ENCODE measurements around the gene TARS1. TPM values are rescaled to one million over a fixed set of nuclear protein-coding genes. Genes with fewer than 3 reads are reported as not detected.

The TARS1 gene
- total RNA-seq, 1 donor from 2014 or later = 407 TPM

- no peak overlapping the region for H3K4me3 ChIP-seq (ENCODE audit: low read depth, low read length)
- H3K36me3 ChIP-seq (ENCODE audit: control insufficient read depth, insufficient read depth, low read length) = no peaks in the 10 kb centered on the region
- TF ChIP-seq, protein P1, sequence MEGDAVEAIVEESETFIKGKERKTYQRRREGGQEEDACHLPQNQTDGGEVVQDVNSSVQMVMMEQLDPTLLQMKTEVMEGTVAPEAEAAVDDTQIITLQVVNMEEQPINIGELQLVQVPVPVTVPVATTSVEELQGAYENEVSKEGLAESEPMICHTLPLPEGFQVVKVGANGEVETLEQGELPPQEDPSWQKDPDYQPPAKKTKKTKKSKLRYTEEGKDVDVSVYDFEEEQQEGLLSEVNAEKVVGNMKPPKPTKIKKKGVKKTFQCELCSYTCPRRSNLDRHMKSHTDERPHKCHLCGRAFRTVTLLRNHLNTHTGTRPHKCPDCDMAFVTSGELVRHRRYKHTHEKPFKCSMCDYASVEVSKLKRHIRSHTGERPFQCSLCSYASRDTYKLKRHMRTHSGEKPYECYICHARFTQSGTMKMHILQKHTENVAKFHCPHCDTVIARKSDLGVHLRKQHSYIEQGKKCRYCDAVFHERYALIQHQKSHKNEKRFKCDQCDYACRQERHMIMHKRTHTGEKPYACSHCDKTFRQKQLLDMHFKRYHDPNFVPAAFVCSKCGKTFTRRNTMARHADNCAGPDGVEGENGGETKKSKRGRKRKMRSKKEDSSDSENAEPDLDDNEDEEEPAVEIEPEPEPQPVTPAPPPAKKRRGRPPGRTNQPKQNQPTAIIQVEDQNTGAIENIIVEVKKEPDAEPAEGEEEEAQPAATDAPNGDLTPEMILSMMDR (IDR thresholded peaks at IDR 0.05; ENCODE audit: insufficient read depth, low read length, severe bottlenecking) = no peak
- H3K27me3 ChIP-seq (ENCODE audit: control insufficient read depth, insufficient read depth, low read length) = no peaks in the 10 kb centered on the region
- DNase-seq (ENCODE audit: low read depth) = no peak
- FAIRE-seq = no peak
Measured at GRCh38 chr5:33490071-33490665, 49.4 kb downstream of the TARS1 start.

- Histone ChIP-seq H3K36me3 (ENCODE audit: control insufficient read depth, insufficient read depth, low read length) (no peaks in the 10 kb centered on the region), H3K4me3 (ENCODE audit: low read depth, low read length) (no peak overlapping the region), H3K27me3 (ENCODE audit: control insufficient read depth, insufficient read depth, low read length) (no peaks in the 10 kb centered on the region)
- TF ChIP-seq, protein P1 (IDR thresholded peaks at IDR 0.05; ENCODE audit: insufficient read depth, low read length, severe bottlenecking) = no peak
- FAIRE-seq = no peak
- DNase-seq (ENCODE audit: low read depth) = no peak
Measured at GRCh38 chr5:33491941-33492340, 51.2 kb downstream of the TARS1 start.

DNA sequence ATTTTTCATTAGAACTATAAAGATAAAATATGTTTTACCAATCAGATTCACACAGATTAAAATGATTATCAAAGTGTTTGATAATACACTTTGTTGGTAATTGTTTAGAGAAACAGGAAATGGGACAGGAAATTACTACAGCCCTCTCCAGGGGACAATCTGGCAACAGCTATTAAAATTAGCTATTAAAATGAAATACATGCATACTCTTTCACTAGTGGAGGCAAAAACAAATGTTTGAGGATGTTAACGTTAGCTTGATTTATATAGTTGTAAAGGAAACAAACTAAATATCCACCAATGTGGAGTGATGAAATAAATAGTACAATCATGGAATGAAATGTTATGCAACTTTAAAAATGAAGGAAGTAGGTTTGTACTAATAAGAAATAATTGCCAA, 53.7 kb downstream of the TARS1 start:
- FAIRE-seq (no peak), DNase-seq (ENCODE audit: low read depth) (no peak)
- Histone ChIP-seq H3K4me3 (ENCODE audit: low read depth, low read length) (no peak overlapping the region), H3K36me3 (ENCODE audit: control insufficient read depth, insufficient read depth, low read length) (no peaks in the 10 kb centered on the region), H3K27me3 (ENCODE audit: control insufficient read depth, insufficient read depth, low read length) (no peaks in the 10 kb centered on the region)
- TF ChIP-seq, protein P1 (IDR thresholded peaks at IDR 0.05; ENCODE audit: insufficient read depth, low read length, severe bottlenecking) = no peak

- H3K4me3 ChIP-seq (ENCODE audit: low read depth, low read length) = no peak overlapping the region
- TF ChIP-seq, protein P1 (IDR thresholded peaks at IDR 0.05; ENCODE audit: insufficient read depth, low read length, severe bottlenecking) = no peak
- H3K27me3 ChIP-seq (ENCODE audit: control insufficient read depth, insufficient read depth, low read length) = no peaks in the 10 kb centered on the region
- no peaks in the 10 kb centered on the region for H3K36me3 ChIP-seq (ENCODE audit: control insufficient read depth, insufficient read depth, low read length)
- no peak for DNase-seq (ENCODE audit: low read depth)
- FAIRE-seq = no peak
Measured at GRCh38 chr5:33501260-33501659, 60.5 kb downstream of the TARS1 start.

DNA sequence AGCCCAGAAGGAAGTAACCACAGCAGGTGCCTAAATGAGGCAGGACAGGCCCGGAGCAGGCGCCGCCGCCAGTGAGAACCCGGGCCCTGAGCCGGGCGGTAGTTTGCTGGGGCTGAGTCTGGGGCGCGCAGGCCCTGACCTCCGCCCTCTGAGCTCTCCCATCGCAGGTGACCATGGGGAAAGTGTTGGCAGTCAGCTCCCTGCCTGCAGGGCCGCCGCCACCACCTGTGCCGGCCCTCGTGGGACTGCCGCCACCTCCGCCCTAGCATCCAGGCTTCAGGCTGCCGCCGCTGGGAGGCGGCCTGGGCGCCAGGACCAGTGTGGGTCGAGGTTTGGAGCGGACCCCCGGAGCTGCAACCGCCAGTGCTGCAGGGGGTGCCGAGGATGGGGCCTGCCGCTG, 61.1 kb downstream of the TARS1 start:
- DNase-seq (ENCODE audit: low read depth) (no peak), FAIRE-seq (no peak)
- H3K27me3 ChIP-seq (ENCODE audit: control insufficient read depth, insufficient read depth, low read length) = no peaks in the 10 kb centered on the region
- TF ChIP-seq, protein P1 (IDR thresholded peaks at IDR 0.05; ENCODE audit: insufficient read depth, low read length, severe bottlenecking) = no peak
- no peaks in the 10 kb centered on the region for H3K36me3 ChIP-seq (ENCODE audit: control insufficient read depth, insufficient read depth, low read length)
- H3K4me3 ChIP-seq (ENCODE audit: low read depth, low read length) = no peak overlapping the region

DNA sequence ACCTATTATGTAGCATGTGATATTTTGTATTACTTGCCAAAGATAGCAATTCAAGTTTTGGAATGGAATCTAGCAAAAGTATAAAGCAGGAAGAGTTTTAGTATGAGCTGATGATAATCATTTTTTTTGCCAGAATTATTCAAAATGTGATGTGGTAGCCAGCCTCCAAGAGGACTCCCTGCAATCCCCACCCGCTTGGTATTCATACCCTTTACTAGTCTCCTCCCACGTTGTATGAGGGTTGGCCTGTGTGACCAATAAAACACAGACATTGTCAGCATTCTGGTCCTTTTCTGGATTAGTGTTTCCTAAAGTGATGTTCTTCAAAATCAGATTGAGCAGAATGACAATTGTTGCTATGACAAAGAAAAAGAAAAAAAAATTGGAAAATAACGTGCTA, 63.8 kb downstream of the TARS1 start:
- H3K27me3 ChIP-seq (ENCODE audit: control insufficient read depth, insufficient read depth, low read length) = no peaks in the 10 kb centered on the region
- FAIRE-seq (no peak), DNase-seq (ENCODE audit: low read depth) (no peak)
- TF ChIP-seq, protein P1 (IDR thresholded peaks at IDR 0.05; ENCODE audit: insufficient read depth, low read length, severe bottlenecking) = no peak
- no peak overlapping the region for H3K4me3 ChIP-seq (ENCODE audit: low read depth, low read length)
- no peaks in the 10 kb centered on the region for H3K36me3 ChIP-seq (ENCODE audit: control insufficient read depth, insufficient read depth, low read length)
